Mesothelial cell of epicardium (in vitro differentiated cells): ENCODE results near the gene SOST. TPM values are rescaled to one million over a fixed set of nuclear protein-coding genes. Genes with fewer than 3 reads are reported as not detected.

Experiments used
- DNase-seq, 2 experiments: peaks; one replicate each; pipeline ENCODE4 v3.0.0; 2021; ENCODE audit warnings: low spot score in 2 of 2; ENCODE audit not compliant: unreplicated experiment in 2 of 2
- H3K27ac Mint-ChIP-seq: 2 replicates; pipeline ENCODE4 v1.8.0; 2021; ENCODE audit warnings: mixed read lengths
- H3K27me3 Mint-ChIP-seq: 2 replicates; pipeline ENCODE4 v1.8.0; 2021; ENCODE audit warnings: low read depth, mixed read lengths
- H3K36me3 Mint-ChIP-seq: 2 replicates; pipeline ENCODE4 v1.8.0; 2021; ENCODE audit warnings: mixed read lengths
- H3K4me1 Mint-ChIP-seq: 2 replicates; pipeline ENCODE4 v1.8.0; 2021; ENCODE audit warnings: mixed read lengths
- H3K4me3 Mint-ChIP-seq: 2 replicates; pipeline ENCODE4 v1.8.0; 2021; ENCODE audit warnings: mild to moderate bottlenecking, moderate library complexity, mixed read lengths
- H3K9me3 Mint-ChIP-seq: 2 replicates; pipeline ENCODE4 v1.8.0; 2021; ENCODE audit warnings: mixed read lengths
- total RNA-seq: library from RNA; stranded (reverse); gene quantifications from 3 replicates; pipeline ENCODE4 v1.2.1, GENCODE V29; 2021
- TF ChIP-seq, protein P1 (sequence below): fragments of 200-600 bp; sonication (generic); IDR thresholded peaks from one replicate; pipeline ENCODE4 v1.5.0; 2021; ENCODE audit warnings: antibody characterized with exemption; ENCODE audit not compliant: unreplicated experiment

SOST gene
- total RNA-seq, 1 donor from 2014 or later: 0.27 TPM

DNA sequence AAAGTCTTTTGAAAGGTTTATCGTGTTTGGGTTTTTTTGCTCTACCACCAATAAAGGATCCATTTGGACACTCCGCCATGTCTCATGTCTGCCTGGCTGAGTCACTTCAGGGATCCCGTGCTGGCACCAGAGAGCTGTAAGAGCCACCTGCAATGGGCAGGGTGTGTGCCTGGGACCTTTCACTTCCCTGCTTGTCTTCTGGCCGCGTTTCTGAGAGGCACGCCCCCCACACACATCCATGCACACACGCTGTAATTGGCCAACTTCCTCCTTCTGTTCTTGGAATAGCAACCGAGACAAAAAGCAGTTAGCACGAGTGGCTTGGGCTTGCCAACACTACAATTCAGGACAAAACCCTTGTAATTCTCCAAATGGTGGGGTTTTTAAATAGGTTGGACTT lies 9.8 kb upstream of the SOST start:
- H3K27ac Mint-ChIP-seq: no peak overlapping the region
- peaks cover 38% of the 10 kb centered on the region for H3K36me3 Mint-ChIP-seq
- no peaks in the 10 kb centered on the region for H3K27me3 Mint-ChIP-seq
- no peaks in the 10 kb centered on the region for H3K9me3 Mint-ChIP-seq
- no peaks in the 10 kb centered on the region for H3K4me1 Mint-ChIP-seq
- TF ChIP-seq, protein P1, sequence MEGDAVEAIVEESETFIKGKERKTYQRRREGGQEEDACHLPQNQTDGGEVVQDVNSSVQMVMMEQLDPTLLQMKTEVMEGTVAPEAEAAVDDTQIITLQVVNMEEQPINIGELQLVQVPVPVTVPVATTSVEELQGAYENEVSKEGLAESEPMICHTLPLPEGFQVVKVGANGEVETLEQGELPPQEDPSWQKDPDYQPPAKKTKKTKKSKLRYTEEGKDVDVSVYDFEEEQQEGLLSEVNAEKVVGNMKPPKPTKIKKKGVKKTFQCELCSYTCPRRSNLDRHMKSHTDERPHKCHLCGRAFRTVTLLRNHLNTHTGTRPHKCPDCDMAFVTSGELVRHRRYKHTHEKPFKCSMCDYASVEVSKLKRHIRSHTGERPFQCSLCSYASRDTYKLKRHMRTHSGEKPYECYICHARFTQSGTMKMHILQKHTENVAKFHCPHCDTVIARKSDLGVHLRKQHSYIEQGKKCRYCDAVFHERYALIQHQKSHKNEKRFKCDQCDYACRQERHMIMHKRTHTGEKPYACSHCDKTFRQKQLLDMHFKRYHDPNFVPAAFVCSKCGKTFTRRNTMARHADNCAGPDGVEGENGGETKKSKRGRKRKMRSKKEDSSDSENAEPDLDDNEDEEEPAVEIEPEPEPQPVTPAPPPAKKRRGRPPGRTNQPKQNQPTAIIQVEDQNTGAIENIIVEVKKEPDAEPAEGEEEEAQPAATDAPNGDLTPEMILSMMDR: no peak
- no peak overlapping the region for H3K4me3 Mint-ChIP-seq
- no peak for DNase-seq

DNA sequence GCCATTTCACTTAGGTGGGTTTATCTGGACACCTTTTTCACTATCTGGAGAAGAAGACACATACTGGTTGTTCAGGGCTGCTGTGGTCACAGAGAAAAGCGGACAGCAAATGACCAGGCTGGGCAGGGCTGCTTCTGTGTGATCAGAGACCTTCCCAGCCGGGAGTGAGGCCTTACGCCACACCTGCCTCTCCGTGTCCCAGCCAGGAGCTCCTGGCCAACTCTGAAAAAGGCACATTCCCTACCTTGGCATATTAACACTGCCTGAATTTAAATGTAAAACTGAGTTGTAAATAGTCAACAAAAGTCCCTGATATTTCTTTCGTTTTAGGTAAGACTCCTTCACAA lies 9.1 kb upstream of the SOST start:
- no peaks in the 10 kb centered on the region for H3K27me3 Mint-ChIP-seq
- H3K4me3 Mint-ChIP-seq: no peak overlapping the region
- no peaks in the 10 kb centered on the region for H3K9me3 Mint-ChIP-seq
- TF ChIP-seq, protein P1: no peak
- peaks cover 31% of the 10 kb centered on the region for H3K36me3 Mint-ChIP-seq
- H3K27ac Mint-ChIP-seq: no peak overlapping the region
- no peaks in the 10 kb centered on the region for H3K4me1 Mint-ChIP-seq
- no peak for DNase-seq

DNA sequence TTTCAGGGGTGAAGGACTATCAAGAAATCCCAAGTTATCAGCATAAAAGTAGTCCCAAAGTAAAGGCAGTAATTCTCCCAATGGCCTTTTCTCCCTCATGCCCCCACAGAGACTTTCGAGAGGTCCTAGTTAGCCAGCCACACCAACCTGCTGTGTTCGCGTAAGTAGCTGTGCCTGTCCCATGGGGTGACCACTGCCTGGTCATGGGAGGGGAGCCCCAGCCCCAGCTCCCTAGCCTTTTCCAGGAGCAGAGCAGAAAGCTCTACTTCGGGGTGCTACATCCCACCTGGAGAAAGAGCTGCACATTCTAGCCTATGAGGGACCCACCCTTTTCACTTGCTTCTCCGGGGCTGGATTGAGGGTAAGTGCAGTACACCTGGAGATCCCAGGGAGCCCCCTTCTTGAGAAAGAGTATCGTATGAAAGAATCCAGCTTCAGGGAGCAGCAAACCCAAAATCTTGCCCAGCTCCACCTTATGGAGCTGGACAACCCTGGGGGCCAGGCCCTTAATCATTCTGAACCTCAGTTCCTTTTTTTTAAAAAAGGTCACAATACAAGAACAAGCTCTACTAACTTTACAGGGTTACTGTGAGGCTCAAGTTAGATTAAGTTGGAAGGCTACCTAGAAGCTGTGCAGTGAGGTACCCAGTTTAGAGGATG lies 8.6 kb upstream of the SOST start:
- TF ChIP-seq, protein P1: no peak
- peaks cover 26% of the 10 kb centered on the region for H3K36me3 Mint-ChIP-seq

DNA sequence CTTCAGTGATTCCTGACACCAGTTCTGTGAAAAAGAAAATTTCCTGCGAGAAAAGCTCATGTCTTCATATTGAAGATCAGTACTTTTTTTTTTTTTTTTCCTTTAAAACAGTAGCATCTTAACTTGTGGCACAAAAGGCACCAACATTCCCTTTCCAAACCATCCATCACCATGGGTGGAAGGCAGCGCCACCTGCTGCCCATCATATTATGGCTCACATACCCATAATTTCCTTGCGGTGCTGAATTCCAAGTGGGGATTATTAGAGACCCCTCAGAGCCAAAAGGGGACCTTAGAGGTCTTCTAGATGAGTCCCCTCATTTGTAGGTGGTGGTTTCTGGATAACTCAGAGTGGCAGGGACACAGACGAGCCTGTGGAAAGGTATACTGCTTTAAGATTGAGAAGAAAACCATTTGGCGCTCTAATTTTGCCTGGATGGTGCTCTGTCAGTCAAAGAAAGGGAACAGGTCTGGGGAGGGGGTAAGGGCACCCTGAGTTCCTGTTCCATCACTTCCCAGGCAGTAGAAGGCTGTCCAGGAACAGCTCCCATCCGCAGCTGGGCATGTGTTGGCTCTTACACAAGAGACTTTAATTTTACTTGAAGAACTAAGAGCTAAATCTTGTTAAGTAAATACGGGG lies 7.9 kb upstream of the SOST start:
- TF ChIP-seq, protein P1: peak; percentile 55
- DNase-seq: no peak
- H3K9me3 Mint-ChIP-seq: no peaks in the 10 kb centered on the region
- H3K4me3 Mint-ChIP-seq: no peak overlapping the region
- no peak overlapping the region for H3K27ac Mint-ChIP-seq
- H3K36me3 Mint-ChIP-seq: peaks cover 23% of the 10 kb centered on the region
- no peaks in the 10 kb centered on the region for H3K4me1 Mint-ChIP-seq
- no peaks in the 10 kb centered on the region for H3K27me3 Mint-ChIP-seq

More for the DNA sequence above, 8.6 kb upstream of the SOST start:
- no peaks in the 10 kb centered on the region for H3K9me3 Mint-ChIP-seq
- H3K27me3 Mint-ChIP-seq: no peaks in the 10 kb centered on the region
- H3K4me1 Mint-ChIP-seq: no peaks in the 10 kb centered on the region
- DNase-seq: no peak
- no peak overlapping the region for H3K27ac Mint-ChIP-seq
- H3K4me3 Mint-ChIP-seq: no peak overlapping the region

DNA sequence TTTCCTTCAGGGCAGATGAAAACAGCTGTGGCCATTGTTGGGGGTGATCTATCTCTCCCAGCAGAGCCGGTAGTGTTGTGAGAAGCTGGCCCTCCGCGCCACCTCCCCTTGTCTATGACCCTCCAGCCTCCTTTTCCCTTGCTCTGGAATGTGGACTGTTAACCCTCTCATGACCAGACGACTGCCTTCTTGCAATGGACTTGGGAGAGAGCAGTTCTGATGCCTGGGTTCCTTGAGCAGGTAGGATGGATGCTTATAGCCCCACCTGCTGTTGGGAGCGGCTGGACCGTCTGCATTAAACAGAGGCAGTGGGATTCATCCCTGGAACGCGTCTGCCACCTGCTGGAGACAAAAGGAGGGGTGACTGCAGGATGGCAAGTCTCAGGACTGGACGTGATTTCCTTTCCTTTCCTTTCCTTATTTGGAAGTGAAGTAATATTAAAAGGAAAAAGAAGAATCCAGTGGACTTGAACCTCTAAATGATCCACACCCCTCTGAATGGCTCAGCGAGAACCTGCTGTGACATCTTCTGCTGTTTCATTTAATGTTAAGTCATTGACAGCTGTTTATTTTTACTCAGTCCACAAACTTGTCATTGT lies 1.8 kb upstream of the SOST start:
- peak; percentile 86 to 97 for DNase-seq
- Mint-ChIP-seq H3K27ac (peak overlapping the region; percentile 75), H3K4me3 (no peak overlapping the region), H3K27me3 (peaks cover 27% of the 10 kb centered on the region), H3K9me3 (no peaks in the 10 kb centered on the region), H3K36me3 (no peaks in the 10 kb centered on the region), H3K4me1 (peaks cover 25% of the 10 kb centered on the region)
- TF ChIP-seq, protein P1: peak; percentile 90
